ENCODE measurements around the gene FABP1. TPM values are rescaled to one million over a fixed set of nuclear protein-coding genes. Genes with fewer than 3 reads are reported as not detected.

FABP1 gene
- total RNA-seq, 4 donors from 2014 or later: not detected

GRCh38 chr2:88147145-88147544 is 19.3 kb upstream of the FABP1 start:
- TF ChIP-seq CTCF (IDR thresholded peaks at IDR 0.05; ENCODE audit: low read depth): no peak

- no peak for TF ChIP-seq CTCF (IDR thresholded peaks at IDR 0.05; ENCODE audit: low read depth)
Observed at GRCh38 chr2:88146590-88146989, 18.7 kb upstream of the FABP1 start.

GRCh38 chr2:88144914-88145497 is 17.1 kb upstream of the FABP1 start:
- TF ChIP-seq CTCF (IDR thresholded peaks at IDR 0.05; ENCODE audit: low read depth): no peak

GRCh38 chr2:88144271-88144670 is 16.4 kb upstream of the FABP1 start:
- no peak for TF ChIP-seq CTCF (IDR thresholded peaks at IDR 0.05; ENCODE audit: low read depth)

- TF ChIP-seq CTCF (IDR thresholded peaks at IDR 0.05; ENCODE audit: low read depth): no peak
Observed at GRCh38 chr2:88141952-88142351, 14.1 kb upstream of the FABP1 start.

- no peak for TF ChIP-seq CTCF (IDR thresholded peaks at IDR 0.05; ENCODE audit: low read depth)
Observed at GRCh38 chr2:88139804-88140203, 11.9 kb upstream of the FABP1 start.

GRCh38 chr2:88139203-88139702 is 11.4 kb upstream of the FABP1 start:
- no peak for TF ChIP-seq CTCF (IDR thresholded peaks at IDR 0.05; ENCODE audit: low read depth)
